Motor neuron (in vitro differentiated cells): Measurements from ENCODE around the gene TNF. TPM values are rescaled to one million over a fixed set of nuclear protein-coding genes. Genes with fewer than 3 reads are reported as not detected.
A peak's percentile ranks its signal among the peaks of the same experiment; 100 is the strongest.

Source experiments
- ATAC-seq, 8 experiments: fragments of 200-7000 bp; cut with Tn5 transposase; replicated peaks in 6 of 8; 2 replicates each; pipeline ENCODE4 v1.8.0; 2021; ENCODE audit warnings: mild to moderate bottlenecking in 8 of 8, moderate library complexity in 8 of 8
- H3K27ac ChIP-seq, 2 donors: fragments of 250-450 bp; sonication (Bioruptor Pico); 2 replicates each; pipeline ENCODE4 v1.9.0; 2021; ENCODE audit warnings: antibody characterized with exemption in 2 of 2, mild to moderate bottlenecking in 2 of 2, moderate library complexity in 1 of 2
- H3K4me1 ChIP-seq, 2 donors: fragments of 250-450 bp; sonication (Bioruptor Pico); replicated peaks in 1 of 2; 2 replicates each; pipeline ENCODE4 v1.6.1; 2021; ENCODE audit warnings: antibody characterized with exemption in 2 of 2, mild to moderate bottlenecking in 2 of 2, moderate library complexity in 1 of 2
- H3K4me3 ChIP-seq, 5 donors: fragments of 250-450 bp; sonication (Bioruptor Pico); 2 replicates each; pipeline ENCODE4 v1.9.0; 2021; ENCODE audit warnings: antibody characterized with exemption in 5 of 5, mild to moderate bottlenecking in 5 of 5, moderate library complexity in 4 of 5
- WGBS, 10 experiments: fragments of 450-650 bp; shearing (Covaris generic); methylation state at CpG; one replicate each; pipeline ENCODE4 v1.0.0; 2022; 5-methylcytosine and 5-hydroxymethylcytosine counted together
- in situ Hi-C, 9 experiments: fragments of 400-800 bp; cut with MboI; loops; one replicate each; pipeline ENCODE4 v1.15.0; 2021; ENCODE audit warnings: low sequenced_read_pairs in 9 of 9, low pct_unique_long_range_greater_than_20kb in 2 of 9; ENCODE audit not compliant: unreplicated experiment in 9 of 9
- total RNA-seq, 8 experiments: library from RNA; unstranded; fragments of 300-600 nt; gene quantifications; 2 replicates each; pipeline versions ENCODE4 v1.2.3 to v1.2.4, GENCODE V29; 2022

The TNF gene
- total RNA-seq, 8 experiments from 2014 or later = 0.17 to 3.9 (median 0.68) TPM; not detected in 4

GRCh38 chr6:31577579-31577966 is 2.2 kb downstream of the TNF start:
- no peak for ATAC-seq
- peaks cover 0 to 6% of the 10 kb centered on the region in 2 donors for H3K4me1 ChIP-seq
- H3K27ac ChIP-seq = no peak overlapping the region
- in situ Hi-C loops = no loop called here
- 20 to 93% (median 73%) methylated on average over 1 to 3 of the region's 3 CpGs; no CpG with 5 or more reads in 4 of the 10 experiments for WGBS, 10 experiments
- no peak overlapping the region for H3K4me3 ChIP-seq

- WGBS, 10 experiments = 50 to 97% (median 82%) methylated on average over 2 to 8 of the region's 12 CpGs; no CpG with 5 or more reads in 2 of the 10 experiments
- Histone ChIP-seq H3K4me3 (no peak overlapping the region), H3K4me1 (peaks cover 0 to 6% of the 10 kb centered on the region in 2 donors), H3K27ac (no peak overlapping the region)
- ATAC-seq = no peak
- in situ Hi-C loops = no loop called here
Measured at GRCh38 chr6:31578184-31579118, 3.1 kb downstream of the TNF start.

GRCh38 chr6:31579119-31579505 is 3.7 kb downstream of the TNF start:
- WGBS, 10 experiments = 60 to 100% (median 97%) methylated on average over 1 to 3 of the region's 3 CpGs; no CpG with 5 or more reads in 4 of the 10 experiments
- ATAC-seq = no peak
- Histone ChIP-seq H3K4me3 (no peak overlapping the region), H3K27ac (no peak overlapping the region), H3K4me1 (peaks cover 0 to 6% of the 10 kb centered on the region in 2 donors)
- in situ Hi-C loops = no loop called here

GRCh38 chr6:31579546-31580437 is 4.4 kb downstream of the TNF start:
- Histone ChIP-seq H3K27ac (no peak overlapping the region), H3K4me3 (no peak overlapping the region), H3K4me1 (peaks cover 0 to 6% of the 10 kb centered on the region in 2 donors)
- 50 to 100% (median 84%) methylated on average over 1 to 3 of the region's 8 CpGs; no CpG with 5 or more reads in 2 of the 10 experiments for WGBS, 10 experiments
- in situ Hi-C loops = no loop called here
- no peak for ATAC-seq

GRCh38 chr6:31580438-31580740 is 5.0 kb downstream of the TNF start:
- H3K27ac ChIP-seq = no peak overlapping the region
- ATAC-seq = no peak
- in situ Hi-C loops = no loop called here

GRCh38 chr6:31580807-31581433 is 5.6 kb downstream of the TNF start:
- ATAC-seq = peak; percentile 97 to 99 (median 99)
- Histone ChIP-seq H3K4me1 (peaks cover 0 to 6% of the 10 kb centered on the region in 2 donors), H3K4me3 (peak overlapping the region; percentile 40 to 51 (median 43)), H3K27ac (no peak overlapping the region)
- in situ Hi-C loops = no loop called here
- 0 to 11% (median 2%) methylated on average over 4 to 26 of the region's 62 CpGs; no CpG with 5 or more reads in 4 of the 10 experiments for WGBS, 10 experiments

More at GRCh38 chr6:31580438-31580740, 5.0 kb downstream of the TNF start:
- Histone ChIP-seq H3K4me1 (peaks cover 0 to 6% of the 10 kb centered on the region in 2 donors), H3K4me3 (peak overlapping the region; percentile 40 to 51 (median 43))
- WGBS, 10 experiments = 0 to 100% (median 71%) methylated on average over 1 to 7 of the region's 11 CpGs; no CpG with 5 or more reads in 4 of the 10 experiments

GRCh38 chr6:31581434-31582229 is 6.3 kb downstream of the TNF start:
- in situ Hi-C loops = no loop called here
- 3 to 100% (median 14%) methylated on average over 1 to 10 of the region's 21 CpGs; no CpG with 5 or more reads in 2 of the 10 experiments for WGBS, 10 experiments
- peak in 2 of 8 experiments; percentile 6 for ATAC-seq

GRCh38 chr6:31582230-31582643 is 6.9 kb downstream of the TNF start, which contains the start of gene LTB:
TSS of gene LTB (minus strand) at chr6:31582424. CDS start at chr6:31582417, 7 bp downstream.
- ATAC-seq = no peak
- peaks cover 2 to 6% of the 10 kb centered on the region in 2 donors for H3K4me1 ChIP-seq
- peak within 1 kb of the TSS; percentile 40 to 51 (median 43) for H3K4me3 ChIP-seq
- WGBS, 10 experiments = no CpG with 5 or more reads among the region's 3 CpGs
- in situ Hi-C loops = no loop called here
- no peak within 1 kb of the TSS for H3K27ac ChIP-seq

More at GRCh38 chr6:31581434-31582229, 6.3 kb downstream of the TNF start:
- Histone ChIP-seq H3K27ac (no peak overlapping the region), H3K4me3 (peak overlapping the region; percentile 40 to 51 (median 43)), H3K4me1 (peaks cover 0 to 6% of the 10 kb centered on the region in 2 donors)

- 0 to 100% (median 58%) methylated on average over 1 to 2 of the region's 2 CpGs; no CpG with 5 or more reads in 6 of the 10 experiments for WGBS, 10 experiments
- Histone ChIP-seq H3K27ac (no peak overlapping the region), H3K4me1 (peaks cover 3 to 6% of the 10 kb centered on the region in 2 donors), H3K4me3 (no peak overlapping the region)
- in situ Hi-C loops = no loop called here
- ATAC-seq = no peak
Measured at GRCh38 chr6:31585491-31585890, 10.1 kb downstream of the TNF start.

- whole genome bisulfite sequencing, 10 experiments = 63 to 80% (median 67%) methylated on average over 1 of the region's 1 CpG; no CpG with 5 or more reads in 7 of the 10 experiments
- H3K27ac ChIP-seq = no peak within 1 kb of the TSS
- peak in 1 of 8 experiments; percentile 12 for ATAC-seq
Measured at GRCh38 chr6:31586008-31586407, 10.6 kb downstream of the TNF start, which contains the start of gene LST1. TSS of gene LST1 (plus strand) at chr6:31586277. CDS start at chr6:31587300, 1,023 bp downstream.

GRCh38 chr6:31586599-31587281 is 11.4 kb downstream of the TNF start:
- 20 to 93% (median 50%) methylated on average over 1 to 3 of the region's 9 CpGs; no CpG with 5 or more reads in 3 of the 10 experiments for WGBS, 10 experiments
- in situ Hi-C loops = no loop called here
- ATAC-seq = no peak
- H3K4me3 ChIP-seq = no peak overlapping the region
- peaks cover 1 to 3% of the 10 kb centered on the region in 2 donors for H3K4me1 ChIP-seq
- H3K27ac ChIP-seq = no peak overlapping the region

More at GRCh38 chr6:31586008-31586407, 10.6 kb downstream of the TNF start, which contains the start of gene LST1:
- H3K4me3 ChIP-seq = no peak within 1 kb of the TSS
- in situ Hi-C loops = no loop called here
- peaks cover 3 to 6% of the 10 kb centered on the region in 2 donors for H3K4me1 ChIP-seq
